ENCODE data around the gene BTNL9.

The BTNL9 gene

GRCh38 chr5:181042722-181043121, 2.7 kb downstream of the BTNL9 start:
- Histone ChIP-seq H3F3A (ENCODE audit: insufficient read depth, low read length) (no peaks in the 10 kb centered on the region), H3K27me3 (replicated peaks; ENCODE audit: insufficient read depth, low read length) (peaks cover 61% of the 10 kb centered on the region), H3K4me3 (ENCODE audit: low read length) (no peak overlapping the region), H4K20me1 (ENCODE audit: insufficient read depth, low read length) (no peaks in the 10 kb centered on the region), H2AFZ (ENCODE audit: low read length) (no peak overlapping the region), H3K27ac (ENCODE audit: low read length) (no peak overlapping the region), H3K9me3 (replicated peaks; ENCODE audit: insufficient read depth, low read length) (no peaks in the 10 kb centered on the region), H3K4me2 (ENCODE audit: low read depth, low read length) (no peak overlapping the region), H3K9ac (ENCODE audit: low read length) (no peak overlapping the region), H3K79me2 (ENCODE audit: low read length) (no peaks in the 10 kb centered on the region), H3K9me2 (replicated peaks; ENCODE audit: insufficient read depth, low read length) (no peaks in the 10 kb centered on the region), H3K36me3 (replicated peaks; ENCODE audit: insufficient read depth, low read length) (no peaks in the 10 kb centered on the region), H3K4me1 (ENCODE audit: low read length) (no peaks in the 10 kb centered on the region)
- DNase-seq, result no peak
- TF ChIP-seq CTCF (IDR thresholded peaks at IDR 0.05; ENCODE audit: low read length) (no peak), EZH2 (optimal IDR thresholded peaks at IDR 0.05; ENCODE audit: low read depth, low read length) (no peak), EZH2phosphoT487 (IDR thresholded peaks at IDR 0.05; ENCODE audit: low read length) (no peak)

DNA sequence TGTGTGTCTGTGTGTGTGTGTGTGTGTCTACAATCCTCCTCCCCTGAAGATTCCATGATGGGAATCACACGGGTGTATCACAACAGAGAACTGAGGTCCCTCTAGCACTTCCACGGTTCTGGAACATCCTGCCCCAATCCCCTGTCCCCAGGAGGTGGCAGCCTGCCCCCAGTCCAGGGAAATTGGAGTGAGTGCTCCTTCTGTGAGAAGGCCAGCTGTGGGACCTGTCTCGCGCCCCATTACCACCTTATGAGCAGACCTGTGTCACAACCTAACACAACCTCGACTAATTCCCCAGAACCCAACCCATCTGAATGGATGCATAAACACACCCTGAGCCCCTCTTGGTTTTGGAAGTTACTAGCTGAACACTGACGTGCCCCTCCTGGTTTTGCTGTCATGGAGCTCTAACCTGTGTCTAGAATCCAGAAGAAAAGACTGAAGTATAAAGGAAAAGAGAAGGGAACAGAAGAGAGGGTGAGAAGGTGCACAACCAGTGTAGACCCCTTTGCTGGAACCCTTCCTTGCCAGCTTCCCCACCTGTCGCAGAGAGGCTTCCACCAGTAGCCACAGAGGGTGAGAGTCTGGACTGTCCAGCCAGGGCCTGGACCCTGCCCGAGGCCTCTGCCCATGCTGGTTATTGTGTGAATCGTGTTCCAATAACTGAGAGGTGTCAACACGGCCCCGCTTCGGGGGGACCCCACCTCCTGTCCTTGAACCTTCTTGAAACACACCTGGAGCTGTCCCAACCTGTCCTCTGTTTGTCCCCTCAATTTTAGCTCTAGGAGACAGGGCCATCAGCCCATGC, 3.4 kb downstream of the BTNL9 start:
- H3K27me3 ChIP-seq (replicated peaks; ENCODE audit: insufficient read depth, low read length), result peaks cover 62% of the 10 kb centered on the region
- no peak overlapping the region for H3K9ac ChIP-seq (ENCODE audit: low read length)
- no peak for DNase-seq
- no peak overlapping the region for H3K27ac ChIP-seq (ENCODE audit: low read length)
- no peak overlapping the region for H3K4me2 ChIP-seq (ENCODE audit: low read depth, low read length)
- H3K9me2 ChIP-seq (replicated peaks; ENCODE audit: insufficient read depth, low read length), result no peaks in the 10 kb centered on the region
- H3K79me2 ChIP-seq (ENCODE audit: low read length), result no peaks in the 10 kb centered on the region
- no peaks in the 10 kb centered on the region for H3K36me3 ChIP-seq (replicated peaks; ENCODE audit: insufficient read depth, low read length)
- no peak overlapping the region for H3K4me3 ChIP-seq (ENCODE audit: low read length)
- H4K20me1 ChIP-seq (ENCODE audit: insufficient read depth, low read length), result no peaks in the 10 kb centered on the region
- TF ChIP-seq EZH2 (optimal IDR thresholded peaks at IDR 0.05; ENCODE audit: low read depth, low read length), result no peak
- no peak for TF ChIP-seq EZH2phosphoT487 (IDR thresholded peaks at IDR 0.05; ENCODE audit: low read length)
- TF ChIP-seq CTCF (IDR thresholded peaks at IDR 0.05; ENCODE audit: low read length), result no peak
- H2AFZ ChIP-seq (ENCODE audit: low read length), result no peak overlapping the region
- no peaks in the 10 kb centered on the region for H3K9me3 ChIP-seq (replicated peaks; ENCODE audit: insufficient read depth, low read length)
- no peaks in the 10 kb centered on the region for H3K4me1 ChIP-seq (ENCODE audit: low read length)
- no peaks in the 10 kb centered on the region for H3F3A ChIP-seq (ENCODE audit: insufficient read depth, low read length)

GRCh38 chr5:181044093-181044599, 4.1 kb downstream of the BTNL9 start:
- no peaks in the 10 kb centered on the region for H3K36me3 ChIP-seq (replicated peaks; ENCODE audit: insufficient read depth, low read length)
- H3K9me2 ChIP-seq (replicated peaks; ENCODE audit: insufficient read depth, low read length), result no peaks in the 10 kb centered on the region
- DNase-seq, result no peak
- H3K27me3 ChIP-seq (replicated peaks; ENCODE audit: insufficient read depth, low read length), result peaks cover 61% of the 10 kb centered on the region
- H3K4me2 ChIP-seq (ENCODE audit: low read depth, low read length), result no peak overlapping the region
- TF ChIP-seq CTCF (IDR thresholded peaks at IDR 0.05; ENCODE audit: low read length) (no peak), EZH2 (optimal IDR thresholded peaks at IDR 0.05; ENCODE audit: low read depth, low read length) (no peak), EZH2phosphoT487 (IDR thresholded peaks at IDR 0.05; ENCODE audit: low read length) (no peak)
- no peaks in the 10 kb centered on the region for H3F3A ChIP-seq (ENCODE audit: insufficient read depth, low read length)
- H3K9ac ChIP-seq (ENCODE audit: low read length), result no peak overlapping the region
- H3K4me3 ChIP-seq (ENCODE audit: low read length), result no peak overlapping the region
- H3K79me2 ChIP-seq (ENCODE audit: low read length), result no peaks in the 10 kb centered on the region
- no peaks in the 10 kb centered on the region for H4K20me1 ChIP-seq (ENCODE audit: insufficient read depth, low read length)
- H3K9me3 ChIP-seq (replicated peaks; ENCODE audit: insufficient read depth, low read length), result no peaks in the 10 kb centered on the region
- H2AFZ ChIP-seq (ENCODE audit: low read length), result no peak overlapping the region
- H3K4me1 ChIP-seq (ENCODE audit: low read length), result no peaks in the 10 kb centered on the region
- no peak overlapping the region for H3K27ac ChIP-seq (ENCODE audit: low read length)
